ENCODE results near the gene POGLUT3.

GRCh38 chr11:108472681-108473080 is 25.5 kb downstream of the POGLUT3 start:
- TF ChIP-seq CREB1 (IDR thresholded peaks at IDR 0.05) (no peak), CREB1 (CRISPR knock-in tag; IDR thresholded peaks at IDR 0.05) (no peak), RFX5 (IDR thresholded peaks at IDR 0.05; ENCODE audit: low read depth, low read length) (no peak), JUND (IDR thresholded peaks at IDR 0.05; ENCODE audit: borderline replicate concordance, low read depth, low read length) (no peak), JUND (tag; IDR thresholded peaks at IDR 0.05; ENCODE audit: borderline replicate concordance, low read depth, low read length) (no peak), ARID2 (IDR thresholded peaks at IDR 0.05) (no peak), ZNF347 (CRISPR knock-in tag; IDR thresholded peaks at IDR 0.05; ENCODE audit: low read depth) (no peak), IRF2 (CRISPR knock-in tag; IDR thresholded peaks at IDR 0.05) (no peak), XRCC3 (IDR thresholded peaks at IDR 0.05) (no peak)

Measured in K562 (cell line).